Astrocyte of the spinal cord (primary cell): ENCODE results near the gene ALKBH5.

Experiments
- DNase-seq: peaks from one replicate; pipeline ENCODE4 v3.0.0; 2011; ENCODE audit warnings: low read depth, low spot score
- H3K4me3 ChIP-seq: 2 replicates; pipeline ENCODE4 v1.5.1; 2011; ENCODE audit warnings: low read depth, mild to moderate bottlenecking, low read length, moderate library complexity
- in situ Hi-C: cut with HindIII; loops from 2 replicates; pipeline ENCODE4 v1.10.0; 2017; ENCODE audit warnings: low sequenced_read_pairs
- TF ChIP-seq, protein P1 (sequence below): IDR thresholded peaks from 2 replicates; pipeline ENCODE4 v1.5.1; 2012; ENCODE audit warnings: low read depth, mild to moderate bottlenecking, low read length, inconsistent platforms

ALKBH5 gene

GRCh38 chr17:18229254-18229653, 45.6 kb downstream of the ALKBH5 start:
- DNase-seq = no peak
- no peak overlapping the region for H3K4me3 ChIP-seq
- in situ Hi-C loops = no loop called here
- TF ChIP-seq, protein P1, sequence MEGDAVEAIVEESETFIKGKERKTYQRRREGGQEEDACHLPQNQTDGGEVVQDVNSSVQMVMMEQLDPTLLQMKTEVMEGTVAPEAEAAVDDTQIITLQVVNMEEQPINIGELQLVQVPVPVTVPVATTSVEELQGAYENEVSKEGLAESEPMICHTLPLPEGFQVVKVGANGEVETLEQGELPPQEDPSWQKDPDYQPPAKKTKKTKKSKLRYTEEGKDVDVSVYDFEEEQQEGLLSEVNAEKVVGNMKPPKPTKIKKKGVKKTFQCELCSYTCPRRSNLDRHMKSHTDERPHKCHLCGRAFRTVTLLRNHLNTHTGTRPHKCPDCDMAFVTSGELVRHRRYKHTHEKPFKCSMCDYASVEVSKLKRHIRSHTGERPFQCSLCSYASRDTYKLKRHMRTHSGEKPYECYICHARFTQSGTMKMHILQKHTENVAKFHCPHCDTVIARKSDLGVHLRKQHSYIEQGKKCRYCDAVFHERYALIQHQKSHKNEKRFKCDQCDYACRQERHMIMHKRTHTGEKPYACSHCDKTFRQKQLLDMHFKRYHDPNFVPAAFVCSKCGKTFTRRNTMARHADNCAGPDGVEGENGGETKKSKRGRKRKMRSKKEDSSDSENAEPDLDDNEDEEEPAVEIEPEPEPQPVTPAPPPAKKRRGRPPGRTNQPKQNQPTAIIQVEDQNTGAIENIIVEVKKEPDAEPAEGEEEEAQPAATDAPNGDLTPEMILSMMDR = no peak

DNA sequence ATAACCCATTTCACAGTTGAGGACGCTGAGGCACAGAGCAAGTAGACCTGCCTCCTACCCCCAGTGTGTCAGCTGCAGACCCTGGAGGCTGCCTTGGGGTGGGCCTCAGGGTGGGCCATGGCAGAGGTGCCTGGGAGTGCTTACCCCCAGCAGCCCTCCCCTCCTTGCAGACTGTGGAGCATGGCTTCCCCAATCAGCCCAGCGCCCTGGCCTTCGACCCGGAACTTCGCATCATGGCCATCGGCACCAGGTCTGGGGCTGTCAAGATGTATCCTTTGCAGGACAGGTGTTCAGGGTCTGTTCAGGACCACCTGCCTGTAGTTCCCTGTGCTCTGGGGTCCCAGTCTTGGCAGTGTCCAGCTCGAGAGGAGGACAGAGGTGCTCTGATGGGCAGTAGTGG, 46.1 kb downstream of the ALKBH5 start:
- no peak overlapping the region for H3K4me3 ChIP-seq
- TF ChIP-seq, protein P1 = no peak
- in situ Hi-C loops = no loop called here
- no peak for DNase-seq

GRCh38 chr17:18230288-18231141, 46.9 kb downstream of the ALKBH5 start:
- DNase-seq = no peak
- in situ Hi-C loops = no loop called here
- TF ChIP-seq, protein P1 = no peak
- H3K4me3 ChIP-seq = no peak overlapping the region

GRCh38 chr17:18231164-18231563, 47.5 kb downstream of the ALKBH5 start:
- no peak for DNase-seq
- no peak overlapping the region for H3K4me3 ChIP-seq
- in situ Hi-C loops = no loop called here
- TF ChIP-seq, protein P1 = no peak

- in situ Hi-C loops = no loop called here
- TF ChIP-seq, protein P1 = no peak
- no peak for DNase-seq
- no peak overlapping the region for H3K4me3 ChIP-seq
These were observed 50.3 kb downstream of the ALKBH5 start for GRCh38 chr17:18233803-18234518.

- in situ Hi-C loops = no loop called here
- no peak overlapping the region for H3K4me3 ChIP-seq
- TF ChIP-seq, protein P1 = no peak
- no peak for DNase-seq
These were observed 51.3 kb downstream of the ALKBH5 start for GRCh38 chr17:18234853-18235380.
